Natural killer cell (primary cell): Measurements from ENCODE around the gene S100A12. TPM values are rescaled to one million over a fixed set of nuclear protein-coding genes. Genes with fewer than 3 reads are reported as not detected.

Experiments
- ATAC-seq, 3 donors: fragments of 150-1000 bp in 2 of 3; fragments of 200-7000 bp in 1 of 3; cut with Tn5 transposase; 1 replicate in 1 of 3; 2 replicates in 2 of 3; pipeline ENCODE4 v1.10.0; 2021; ENCODE audit warnings: mild to moderate bottlenecking in 2 of 3, moderate library complexity in 2 of 3
- DNase-seq, 2 donors: peaks; one replicate each; pipeline versions ENCODE4 v3.0.0 to v3.0.0-alpha.2; 2013 to 2021; ENCODE audit warnings: mixed read lengths in 1 of 2
- H3K27ac ChIP-seq: one replicate; pipeline ENCODE4 v1.5.1; 2013; ENCODE audit warnings: mild to moderate bottlenecking, low read length
- H3K27me3 ChIP-seq: one replicate; pipeline ENCODE4 v1.6.1; 2013; ENCODE audit warnings: low read length; ENCODE audit not compliant: control insufficient read depth, insufficient read depth
- H3K36me3 ChIP-seq: one replicate; pipeline ENCODE4 v1.6.1; 2013; ENCODE audit warnings: low read length; ENCODE audit not compliant: control insufficient read depth, insufficient read depth
- H3K4me1 ChIP-seq: one replicate; pipeline ENCODE4 v1.6.1; 2013; ENCODE audit warnings: low read length; ENCODE audit not compliant: control insufficient read depth, insufficient read depth
- H3K4me3 ChIP-seq: one replicate; pipeline ENCODE4 v1.5.1; 2013; ENCODE audit warnings: low read length
- H3K9me3 ChIP-seq: one replicate; pipeline ENCODE4 v1.6.1; 2013; ENCODE audit warnings: low read length; ENCODE audit not compliant: control insufficient read depth, insufficient read depth
- H3K27ac Mint-ChIP-seq, 2 donors: one replicate each; pipeline ENCODE4 v1.8.0; 2022; ENCODE audit warnings: mild to moderate bottlenecking in 2 of 2, mixed read lengths in 2 of 2, moderate library complexity in 1 of 2
- H3K27me3 Mint-ChIP-seq, 2 donors: one replicate each; pipeline ENCODE4 v1.8.0; 2022; ENCODE audit warnings: low read depth in 2 of 2, mixed read lengths in 2 of 2
- H3K36me3 Mint-ChIP-seq: one replicate; pipeline ENCODE4 v1.8.0; 2022; ENCODE audit warnings: mixed read lengths
- H3K4me1 Mint-ChIP-seq, 2 donors: one replicate each; pipeline ENCODE4 v1.8.0; 2022; ENCODE audit warnings: mixed read lengths in 2 of 2
- H3K4me3 Mint-ChIP-seq: one replicate; pipeline ENCODE4 v1.8.0; 2022; ENCODE audit warnings: mild to moderate bottlenecking, moderate library complexity, mixed read lengths
- H3K9me3 Mint-ChIP-seq, 2 donors: one replicate each; pipeline ENCODE4 v1.8.0; 2022; ENCODE audit warnings: mixed read lengths in 2 of 2
- WGBS: methylation state at CpG from one replicate; pipeline ENCODE4 v1.1.7; 2013; ENCODE audit warnings: missing lambda C conversion rate; ENCODE audit not compliant: insufficient coverage; 5-methylcytosine and 5-hydroxymethylcytosine counted together
- intact Hi-C: fragments of 100-400 bp; cut with micrococcal nuclease; formaldehyde crosslinking; loops from one replicate; pipeline ENCODE4 v1.14.2; 2022
- total RNA-seq, 4 donors: library from RNA; stranded (reverse); fragments of 120-200 nt in 1 of 4; gene quantifications; one replicate each; pipeline versions ENCODE4 v1.2.3 to v1.2.4, GENCODE V29; 2013 to 2022
- TF ChIP-seq, protein P1 (sequence below): fragments of 200-600 bp; IDR thresholded peaks from one replicate; pipeline ENCODE4 v1.8.0; 2022; ENCODE audit warnings: antibody characterized with exemption

Gene S100A12
- total RNA-seq, 3 donors from 2014 or later (not counting 1 experiment from before 2014, with no cell fraction given) = 11.4 to 20.4 TPM; not detected in 1

DNA sequence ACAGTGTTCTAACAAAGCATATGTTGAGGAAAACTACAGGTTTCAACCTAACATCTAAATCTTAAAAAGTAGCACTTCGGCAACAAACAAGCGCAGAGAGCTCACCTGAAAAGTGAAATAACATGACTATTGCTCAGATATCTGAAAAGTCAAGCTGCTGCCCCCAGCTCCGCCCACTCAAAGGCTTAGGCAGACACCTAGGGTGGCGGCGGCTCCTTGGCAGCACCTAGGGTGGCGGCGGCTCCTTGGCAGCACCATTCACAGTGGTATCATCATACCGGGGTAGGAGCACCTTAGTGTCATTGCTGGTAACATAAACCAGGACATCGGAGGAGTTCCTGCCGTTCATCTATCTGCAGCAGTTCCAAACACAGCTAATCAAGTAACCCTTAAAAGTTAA is 4.2 kb upstream of the S100A12 start:
- Histone ChIP-seq H3K4me1 (no peaks in the 10 kb centered on the region), H3K27me3 (no peaks in the 10 kb centered on the region), H3K27ac (no peak overlapping the region), H3K36me3 (no peaks in the 10 kb centered on the region), H3K9me3 (no peaks in the 10 kb centered on the region), H3K4me3 (no peak overlapping the region)
- no peaks in the 10 kb centered on the region for H3K4me1 Mint-ChIP-seq
- 94% methylated on average over 10 of the region's 10 CpGs for WGBS
- DNase-seq = no peak
- intact Hi-C loops = no loop called here
- no peak overlapping the region for H3K27ac Mint-ChIP-seq
- H3K36me3 Mint-ChIP-seq = no peaks in the 10 kb centered on the region
- TF ChIP-seq, protein P1, sequence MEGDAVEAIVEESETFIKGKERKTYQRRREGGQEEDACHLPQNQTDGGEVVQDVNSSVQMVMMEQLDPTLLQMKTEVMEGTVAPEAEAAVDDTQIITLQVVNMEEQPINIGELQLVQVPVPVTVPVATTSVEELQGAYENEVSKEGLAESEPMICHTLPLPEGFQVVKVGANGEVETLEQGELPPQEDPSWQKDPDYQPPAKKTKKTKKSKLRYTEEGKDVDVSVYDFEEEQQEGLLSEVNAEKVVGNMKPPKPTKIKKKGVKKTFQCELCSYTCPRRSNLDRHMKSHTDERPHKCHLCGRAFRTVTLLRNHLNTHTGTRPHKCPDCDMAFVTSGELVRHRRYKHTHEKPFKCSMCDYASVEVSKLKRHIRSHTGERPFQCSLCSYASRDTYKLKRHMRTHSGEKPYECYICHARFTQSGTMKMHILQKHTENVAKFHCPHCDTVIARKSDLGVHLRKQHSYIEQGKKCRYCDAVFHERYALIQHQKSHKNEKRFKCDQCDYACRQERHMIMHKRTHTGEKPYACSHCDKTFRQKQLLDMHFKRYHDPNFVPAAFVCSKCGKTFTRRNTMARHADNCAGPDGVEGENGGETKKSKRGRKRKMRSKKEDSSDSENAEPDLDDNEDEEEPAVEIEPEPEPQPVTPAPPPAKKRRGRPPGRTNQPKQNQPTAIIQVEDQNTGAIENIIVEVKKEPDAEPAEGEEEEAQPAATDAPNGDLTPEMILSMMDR = no peak
- peaks cover 0 to 7% of the 10 kb centered on the region in 2 donors for H3K9me3 Mint-ChIP-seq
- no peak overlapping the region for H3K4me3 Mint-ChIP-seq
- no peak for ATAC-seq
- peaks cover 8 to 21% of the 10 kb centered on the region in 2 donors for H3K27me3 Mint-ChIP-seq

DNA sequence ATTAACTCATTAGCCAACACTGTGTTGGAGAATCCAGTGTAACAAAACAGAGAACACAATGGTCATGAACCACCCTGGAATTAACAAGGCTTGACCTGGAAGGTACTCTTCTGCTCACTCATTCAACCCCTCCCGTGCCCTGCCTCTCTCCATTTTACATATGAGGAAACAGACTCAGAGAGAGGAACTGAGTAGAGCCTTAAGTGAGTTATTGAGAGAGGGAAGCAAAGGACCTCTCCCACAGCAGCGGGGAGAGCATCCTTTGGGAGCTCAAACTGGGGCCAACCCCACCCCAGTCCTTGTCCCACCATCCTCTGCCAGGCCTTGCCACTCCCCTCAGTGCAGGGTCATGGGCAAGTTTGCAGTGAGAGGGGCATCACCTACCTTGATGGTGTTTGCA is 1.4 kb downstream of the S100A12 start:
- intact Hi-C loops = no loop called here
- no peaks in the 10 kb centered on the region for H3K9me3 ChIP-seq
- H3K9me3 Mint-ChIP-seq = no peaks in the 10 kb centered on the region
- H3K27me3 Mint-ChIP-seq = peaks cover 13 to 26% of the 10 kb centered on the region in 2 donors
- ATAC-seq (peak in 1 of 3 donors; percentile 63), DNase-seq (no peak)
- TF ChIP-seq, protein P1 = no peak
- no peaks in the 10 kb centered on the region for H3K4me1 Mint-ChIP-seq
- no peaks in the 10 kb centered on the region for H3K4me1 ChIP-seq
- no peaks in the 10 kb centered on the region for H3K36me3 ChIP-seq
- no peaks in the 10 kb centered on the region for H3K27me3 ChIP-seq
- no peak overlapping the region for H3K4me3 ChIP-seq
- H3K4me3 Mint-ChIP-seq = no peak overlapping the region
- H3K27ac Mint-ChIP-seq = no peak overlapping the region
- H3K27ac ChIP-seq = no peak overlapping the region
- H3K36me3 Mint-ChIP-seq = no peaks in the 10 kb centered on the region
- 55% methylated on average over 1 of the region's 2 CpGs for WGBS

DNA sequence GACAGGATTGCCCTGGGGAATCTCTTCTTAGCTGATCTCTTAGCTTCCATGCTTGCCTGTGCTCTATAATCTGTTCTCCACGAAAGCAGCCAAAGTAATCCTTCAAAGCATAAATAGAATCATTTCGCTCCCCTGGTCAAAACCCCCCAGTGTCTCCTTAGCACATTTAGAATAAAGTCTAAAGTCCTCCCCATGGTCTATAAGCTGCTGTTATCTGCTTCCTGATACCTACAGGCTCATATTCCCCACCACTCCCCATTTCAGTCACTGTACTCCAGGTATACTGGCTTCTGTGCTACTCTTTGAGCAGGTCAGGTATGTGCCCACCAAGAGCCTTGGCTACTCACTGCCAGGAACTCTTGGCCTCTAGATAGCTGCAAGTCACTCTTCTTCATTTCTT is 2.9 kb downstream of the S100A12 start:
- DNase-seq (no peak), ATAC-seq (no peak)
- intact Hi-C loops = no loop called here
- Histone ChIP-seq H3K9me3 (no peaks in the 10 kb centered on the region), H3K36me3 (no peaks in the 10 kb centered on the region), H3K27me3 (no peaks in the 10 kb centered on the region), H3K4me1 (no peaks in the 10 kb centered on the region), H3K4me3 (no peak overlapping the region), H3K27ac (no peak overlapping the region)
- no peaks in the 10 kb centered on the region for H3K9me3 Mint-ChIP-seq
- H3K4me3 Mint-ChIP-seq = no peak overlapping the region
- 89% methylated on average over 2 of the region's 2 CpGs for WGBS
- no peak overlapping the region for H3K27ac Mint-ChIP-seq
- TF ChIP-seq, protein P1 = no peak
- peaks cover 10 to 26% of the 10 kb centered on the region in 2 donors for H3K27me3 Mint-ChIP-seq
- no peaks in the 10 kb centered on the region for H3K36me3 Mint-ChIP-seq
- H3K4me1 Mint-ChIP-seq = no peaks in the 10 kb centered on the region

GRCh38 chr1:153371231-153371630 is 4.2 kb downstream of the S100A12 start:
- WGBS = 77% methylated on average over 1 of the region's 1 CpG
- Histone ChIP-seq H3K4me3 (no peak overlapping the region), H3K27me3 (no peaks in the 10 kb centered on the region), H3K27ac (no peak overlapping the region), H3K4me1 (no peaks in the 10 kb centered on the region), H3K9me3 (no peaks in the 10 kb centered on the region), H3K36me3 (no peaks in the 10 kb centered on the region)
- peaks cover 10 to 28% of the 10 kb centered on the region in 2 donors for H3K27me3 Mint-ChIP-seq
- H3K4me3 Mint-ChIP-seq = no peak overlapping the region
- DNase-seq (no peak), ATAC-seq (no peak)
- intact Hi-C loops = no loop called here
- H3K27ac Mint-ChIP-seq = no peak overlapping the region
- no peaks in the 10 kb centered on the region for H3K36me3 Mint-ChIP-seq
- TF ChIP-seq, protein P1 = no peak
- no peaks in the 10 kb centered on the region for H3K4me1 Mint-ChIP-seq
- H3K9me3 Mint-ChIP-seq = no peaks in the 10 kb centered on the region
